CD4-positive, alpha-beta T cell treated with Interleukin-15 for 1 hour (primary cell): Measurements from ENCODE around the gene ADAT2.
A peak's percentile ranks its signal among the peaks of the same experiment; 100 is the strongest.
"Not testable (repeated sequence)": the region's sequence is repeated elsewhere in the genome, so short reads cannot be mapped to it uniquely, and the experiment has no call there.

Experiments used
- DNase-seq: peaks from one replicate; pipeline ENCODE4 v3.0.0-alpha.2; 2020

ADAT2 gene

DNA sequence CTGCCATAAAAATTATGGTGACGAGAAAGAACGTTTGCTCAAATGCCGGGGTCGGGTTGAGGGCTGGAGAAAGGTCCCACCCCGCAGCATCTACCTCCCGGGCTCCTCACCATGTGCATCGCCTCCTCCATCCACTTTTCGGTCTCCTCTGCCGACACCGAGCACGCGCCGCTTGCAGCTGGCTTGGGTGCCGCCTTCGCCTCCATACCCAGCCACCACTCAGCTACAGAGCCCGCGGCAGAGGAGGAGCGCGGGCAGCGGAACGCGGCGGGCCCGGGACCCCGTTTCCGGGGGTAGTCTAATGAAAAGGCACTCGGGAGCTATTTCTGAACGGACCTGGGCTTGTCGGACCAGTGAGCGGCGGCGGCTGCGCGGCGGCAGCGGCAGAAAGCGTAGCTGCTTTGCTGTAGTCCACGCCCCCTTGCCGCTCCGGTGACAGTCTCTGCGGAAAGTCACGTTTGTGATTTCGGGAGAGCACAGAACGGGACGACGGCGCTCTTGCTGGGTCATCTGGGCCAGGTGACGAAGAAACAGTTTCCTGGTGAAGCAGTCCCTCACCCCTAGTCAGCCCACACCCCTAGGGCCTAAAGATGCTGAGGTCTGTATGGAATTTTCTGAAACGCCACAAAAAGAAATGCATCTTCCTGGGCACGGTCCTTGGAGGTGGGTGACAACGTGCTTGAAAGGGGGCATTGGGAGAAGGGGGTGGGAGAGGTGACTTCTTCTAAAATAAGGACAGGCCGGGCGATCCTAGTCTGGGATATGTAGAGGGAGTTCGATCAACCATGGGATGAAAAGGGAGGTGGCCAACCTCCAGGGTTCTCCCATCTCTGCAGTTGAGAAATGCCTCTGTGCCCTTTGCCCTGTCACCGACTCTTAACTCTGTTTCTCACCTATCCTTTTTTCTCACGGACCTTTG, at the start of gene ADAT2, which contains the start of gene PEX3:
ADAT2 (minus strand) TSS at position 243 of the 919 bp plus-strand sequence; CDS start at position 206, 37 bp downstream.
PEX3 (plus strand) TSS at position 353 of the 919 bp plus-strand sequence; CDS start at position 591, 238 bp downstream.
- DNase-seq, result peak; percentile 93

DNA sequence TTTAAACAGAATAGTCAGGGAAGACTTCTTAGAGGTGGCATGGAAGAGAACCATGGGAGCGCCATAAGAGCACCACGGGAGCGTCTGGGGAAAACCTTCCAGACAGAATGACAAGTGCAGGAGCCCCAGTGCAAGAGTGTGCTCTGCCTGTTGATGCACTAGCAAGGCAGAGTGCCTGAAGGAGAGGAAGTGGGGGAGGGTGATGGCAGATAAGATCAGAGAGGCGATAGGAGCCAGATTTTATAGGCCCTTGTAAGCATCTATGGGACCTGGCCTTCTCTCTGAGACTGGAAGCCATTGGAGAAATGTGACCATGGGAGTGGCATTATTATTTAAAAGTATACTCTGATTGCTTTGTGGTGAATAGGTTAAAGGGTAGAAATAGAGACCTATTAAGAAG, 47.9 kb upstream of the ADAT2 start:
- DNase-seq, result no peak

DNA sequence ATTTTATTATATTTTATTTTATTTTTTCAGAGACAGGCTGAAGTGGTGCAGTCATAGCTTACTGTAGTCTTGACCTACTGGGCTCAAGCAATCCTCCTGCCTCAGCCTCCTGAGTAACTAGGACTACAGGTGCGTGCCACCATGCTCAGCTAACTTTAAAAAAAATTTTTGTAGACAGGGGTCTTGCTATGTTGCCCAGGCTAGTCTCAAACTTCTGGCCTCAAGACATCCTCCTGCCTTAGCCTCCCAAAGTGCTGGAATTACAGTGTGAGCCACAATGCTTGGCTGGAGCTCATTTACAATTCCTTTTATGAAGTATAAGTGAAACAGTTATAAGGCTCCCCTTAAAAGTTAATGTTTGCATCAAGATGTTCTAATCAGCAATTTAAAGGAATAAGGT, 46.5 kb upstream of the ADAT2 start:
- DNase-seq, result no peak

DNA sequence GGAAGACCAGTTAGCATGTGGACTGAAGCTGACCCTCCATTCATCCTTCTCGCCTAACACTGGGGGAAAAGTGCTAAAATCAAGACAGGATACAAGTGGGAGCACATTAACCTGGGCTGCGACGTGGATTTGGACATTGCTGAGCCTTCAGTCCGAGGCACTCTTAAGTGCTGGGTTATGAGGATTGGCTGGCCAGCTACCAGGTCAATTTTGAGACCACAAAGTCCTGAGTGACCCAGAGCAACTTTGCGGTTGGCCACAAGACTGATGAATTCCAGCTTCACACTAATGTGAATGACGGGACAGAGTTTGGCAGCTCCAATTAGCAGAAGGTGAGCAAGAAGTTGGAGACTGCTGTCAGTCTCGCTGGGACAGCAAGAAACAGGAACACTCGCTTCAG, 40.3 kb upstream of the ADAT2 start:
- no peak for DNase-seq

DNA sequence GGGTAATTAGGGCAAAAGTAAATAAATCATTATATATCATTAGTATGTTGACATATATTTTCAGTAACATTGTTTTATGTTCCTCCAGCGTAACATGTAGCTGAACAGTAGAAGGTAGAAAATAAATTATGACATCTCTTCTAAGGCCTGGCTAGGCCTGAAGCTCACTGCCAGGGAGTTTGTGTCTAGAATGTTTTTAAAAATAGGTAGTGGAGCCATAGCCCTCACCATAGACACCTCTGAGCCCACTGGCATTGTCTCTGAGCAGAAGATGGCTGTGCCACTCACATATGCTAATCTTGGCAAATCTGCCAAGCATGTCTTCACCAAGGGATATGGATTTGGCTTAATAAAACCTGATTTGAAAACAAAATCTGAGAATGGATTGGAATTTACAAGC, 39.7 kb upstream of the ADAT2 start:
- no peak for DNase-seq

DNA sequence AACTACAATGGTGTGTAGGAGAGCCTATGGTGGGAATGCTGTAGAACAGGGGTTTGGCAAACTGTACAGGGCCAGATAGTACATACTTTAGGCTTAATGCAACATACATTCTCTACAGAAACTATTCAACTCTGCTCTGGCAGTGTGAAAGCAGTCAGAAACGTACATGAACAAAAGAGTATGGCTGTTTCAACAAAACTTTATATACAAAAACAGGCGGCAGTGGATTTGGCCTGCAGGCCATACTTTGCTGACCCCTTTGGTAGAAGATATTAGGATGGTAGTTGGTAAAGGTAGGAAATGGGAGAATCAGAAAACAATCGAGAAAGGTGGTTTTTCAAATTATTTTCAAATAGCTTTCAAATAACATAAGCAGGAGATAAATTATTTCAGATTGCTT, 36.3 kb upstream of the ADAT2 start:
- DNase-seq, result no peak

DNA sequence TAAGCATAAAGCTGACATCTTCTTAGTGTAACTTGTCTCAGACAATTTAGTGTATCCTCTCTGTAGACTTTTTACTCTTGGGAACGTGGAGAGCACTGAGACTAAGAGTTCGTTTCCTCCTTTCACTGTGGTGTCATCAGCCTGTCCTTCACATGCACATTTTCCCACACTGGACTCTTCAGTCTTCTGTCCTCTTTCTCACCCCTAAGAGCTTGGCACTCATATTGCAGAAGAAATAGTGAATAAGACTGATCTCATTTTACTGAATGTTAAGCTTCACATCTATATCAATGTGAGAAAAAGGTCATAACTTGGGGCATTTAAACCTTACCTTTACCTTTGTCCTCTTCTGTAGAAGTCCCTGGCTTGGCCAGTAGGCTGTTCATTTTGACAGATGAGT, 35.5 kb upstream of the ADAT2 start:
- no peak for DNase-seq

DNA sequence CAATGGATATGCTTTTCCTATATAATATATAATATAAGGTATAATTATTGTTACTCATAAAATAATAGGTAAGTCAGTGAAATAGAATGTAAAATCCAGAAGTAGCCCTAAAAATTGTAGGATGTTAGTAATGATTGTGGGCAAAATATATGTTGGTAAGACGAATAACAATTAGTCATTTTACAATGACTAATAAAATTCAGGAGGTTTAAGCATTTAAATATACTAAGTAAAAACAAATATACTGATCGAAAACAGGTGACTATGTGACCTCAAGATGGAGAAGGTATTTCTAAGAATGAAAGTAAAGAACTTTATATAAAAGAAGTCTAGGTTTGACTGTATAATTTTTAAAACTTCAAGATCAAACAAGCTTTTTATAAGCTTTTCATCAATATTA, 32.1 kb upstream of the ADAT2 start:
- no peak for DNase-seq

DNA sequence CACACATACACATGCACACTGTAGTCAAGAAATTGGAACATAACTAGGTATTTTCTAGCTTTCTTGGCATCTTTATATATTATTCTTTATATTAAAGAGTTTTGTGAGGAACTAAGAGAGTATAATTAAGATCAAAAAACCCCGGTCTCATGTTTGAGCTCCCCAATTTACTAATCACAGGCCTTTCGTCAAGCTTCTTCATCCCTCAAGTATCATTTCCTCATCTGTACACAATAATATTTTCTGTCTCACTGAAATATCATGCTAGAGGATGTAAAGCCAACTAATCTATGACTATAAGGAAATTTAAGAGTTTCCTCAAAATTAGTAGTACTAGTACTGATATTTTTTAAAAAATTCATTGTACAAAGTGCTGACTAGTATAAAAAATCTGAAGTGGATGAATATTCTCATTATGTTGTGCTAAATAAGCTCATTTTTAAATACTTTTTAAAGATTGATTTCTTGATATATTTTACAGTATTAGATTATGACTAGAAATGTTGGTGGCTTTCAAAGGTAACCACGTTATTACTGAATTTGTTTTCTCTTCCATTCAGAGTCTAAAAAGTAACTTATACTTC, 28.1 kb upstream of the ADAT2 start:
- no peak for DNase-seq

DNA sequence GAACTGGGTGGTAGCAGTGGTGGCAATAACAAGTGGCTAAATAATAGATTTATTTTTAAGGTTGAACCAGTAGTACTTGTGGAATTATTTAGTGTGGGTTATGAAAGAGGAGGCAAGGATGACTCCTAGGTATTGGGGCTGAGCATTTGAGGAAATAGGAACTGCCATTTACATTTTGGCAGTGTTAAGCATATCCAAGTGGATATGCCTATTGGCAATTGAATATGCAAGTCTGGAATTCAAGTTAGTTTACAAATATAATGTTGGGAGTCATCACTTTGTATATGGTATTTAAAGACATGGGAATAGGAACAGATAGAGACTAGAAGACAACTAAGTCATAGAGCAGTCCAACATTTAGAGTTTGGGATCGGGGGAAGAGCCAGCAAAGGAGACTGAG, 26.1 kb upstream of the ADAT2 start:
- DNase-seq, result no peak

DNA sequence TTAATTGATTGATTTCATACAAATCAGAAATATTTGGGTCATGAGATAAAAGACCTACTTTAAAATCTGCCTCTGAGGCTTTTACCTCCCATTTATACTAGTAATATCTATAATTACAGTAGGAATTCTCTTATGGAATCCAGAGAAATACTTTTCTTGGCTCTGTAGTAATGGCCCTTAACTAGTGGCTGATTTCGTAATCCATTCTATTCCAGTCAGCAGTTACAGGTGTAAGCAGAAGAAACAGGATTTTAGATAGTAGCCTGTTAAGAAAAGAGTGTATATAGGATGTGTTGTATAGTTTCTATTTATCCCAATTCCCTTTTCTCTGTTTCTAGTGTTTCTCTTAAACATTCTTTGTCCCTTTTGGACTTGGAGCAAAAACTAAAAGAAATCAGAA, 21.3 kb upstream of the ADAT2 start:
- DNase-seq, result no peak

DNA sequence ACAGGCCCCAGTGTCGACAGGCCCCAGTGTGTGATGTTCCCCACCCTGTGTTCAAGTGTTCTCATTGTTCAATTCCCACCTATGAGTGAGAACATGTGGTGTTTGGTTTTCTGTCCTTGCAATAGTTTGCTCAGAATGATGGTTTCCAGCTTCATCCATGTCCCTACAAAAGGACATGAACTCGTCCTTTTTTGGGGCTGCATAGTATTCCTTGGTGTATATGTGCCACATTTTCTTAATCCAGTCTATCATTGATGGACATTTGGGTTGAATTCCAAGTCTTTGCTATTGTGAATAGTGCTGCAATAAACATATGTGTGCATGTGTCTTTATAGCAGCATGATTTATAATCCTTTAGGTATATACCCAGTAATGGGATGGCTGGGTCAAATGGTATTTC, 18.3 kb upstream of the ADAT2 start:
- DNase-seq, result not testable (repeated sequence)

DNA sequence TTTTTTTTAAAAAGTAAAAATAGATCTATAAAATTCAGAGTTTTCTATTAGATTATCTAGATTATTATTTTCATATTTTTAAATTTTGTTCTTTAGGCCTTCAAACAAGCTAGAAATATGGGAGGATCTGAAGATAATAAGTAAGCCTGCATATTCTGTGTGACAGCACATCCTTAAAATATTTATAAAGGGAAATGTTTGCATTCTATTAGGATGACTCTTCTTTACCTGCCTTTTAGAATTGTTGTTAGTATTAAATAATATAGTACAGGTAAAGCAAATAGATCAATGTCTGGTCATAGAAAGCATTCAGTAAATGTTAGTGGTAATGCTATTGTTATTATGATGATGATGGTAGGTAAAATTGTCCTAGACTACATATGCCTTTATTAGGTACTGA, 17.5 kb upstream of the ADAT2 start:
- no peak for DNase-seq

DNA sequence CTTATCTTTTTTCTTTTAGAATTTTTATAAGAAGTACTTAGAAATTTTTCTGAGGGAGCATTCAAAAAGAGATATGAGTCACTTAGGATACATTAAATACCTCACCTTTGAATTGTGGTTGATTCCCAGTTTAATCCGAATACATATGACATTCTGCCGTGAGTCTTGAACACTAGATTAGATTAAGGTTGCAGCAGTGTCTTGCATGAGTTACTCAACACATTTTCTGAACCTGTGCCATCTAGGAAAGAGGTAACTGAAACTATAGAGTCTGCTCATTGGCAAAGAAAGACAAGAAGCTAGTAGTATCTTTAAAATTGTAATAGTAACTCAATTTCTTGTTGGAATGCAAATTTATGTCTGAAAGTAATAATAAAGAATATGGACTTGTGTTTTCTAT, 15.1 kb upstream of the ADAT2 start:
- no peak for DNase-seq

DNA sequence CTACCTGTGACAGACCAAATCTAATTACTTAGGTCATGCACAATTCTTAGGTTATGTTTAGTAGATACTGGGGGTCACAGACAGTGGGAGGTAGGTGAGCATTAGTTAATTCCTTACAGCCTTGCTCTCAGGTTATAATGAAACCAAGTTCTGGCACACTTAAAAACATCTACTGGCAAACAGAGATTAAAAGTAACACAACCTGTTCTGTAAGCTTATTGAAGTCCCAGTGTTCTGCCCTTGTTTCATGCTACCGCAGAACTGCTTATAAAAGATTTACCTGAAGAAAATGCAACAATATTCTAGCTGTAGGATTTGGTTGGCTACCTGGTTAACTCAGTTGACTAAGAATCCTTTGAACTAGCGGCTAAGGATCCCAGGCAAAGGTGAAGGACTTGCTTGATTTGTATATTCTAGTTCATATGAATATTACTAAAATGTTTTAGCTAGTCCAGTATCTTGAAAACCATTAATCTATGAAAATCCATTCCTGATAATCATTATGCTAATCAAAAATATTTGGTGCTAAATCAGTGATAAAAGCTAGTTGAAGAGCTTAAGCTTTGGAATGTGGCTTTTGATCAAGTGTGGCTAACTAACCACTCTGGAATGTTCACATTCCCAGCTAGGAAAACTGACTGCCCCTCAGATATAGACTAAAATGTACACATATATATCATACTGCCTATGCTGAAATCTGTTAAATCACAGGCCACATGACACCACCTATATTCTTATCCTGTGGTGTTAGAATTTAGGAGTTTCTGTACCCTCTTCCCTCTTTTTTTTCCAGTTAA, 7.3 kb upstream of the ADAT2 start:
- no peak for DNase-seq

DNA sequence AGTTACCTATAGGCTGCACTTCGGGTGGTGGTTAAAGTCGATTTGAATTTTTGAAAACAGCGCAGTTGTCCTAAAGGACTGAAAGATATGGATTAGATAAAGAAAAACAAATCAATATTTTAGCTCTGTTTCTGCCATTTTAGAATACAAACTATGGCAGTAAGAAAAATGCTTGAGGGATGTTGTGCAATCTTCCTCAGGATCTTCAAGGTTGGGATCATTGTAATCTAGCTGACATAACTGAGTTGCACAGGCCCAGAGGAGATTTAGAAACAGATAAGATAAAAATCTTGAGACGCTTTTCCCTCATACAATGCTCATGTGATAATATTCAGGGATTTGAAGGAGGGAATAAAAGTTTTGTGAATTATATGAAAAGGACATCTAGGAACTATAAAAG, 1.0 kb upstream of the ADAT2 start:
- DNase-seq, result no peak

DNA sequence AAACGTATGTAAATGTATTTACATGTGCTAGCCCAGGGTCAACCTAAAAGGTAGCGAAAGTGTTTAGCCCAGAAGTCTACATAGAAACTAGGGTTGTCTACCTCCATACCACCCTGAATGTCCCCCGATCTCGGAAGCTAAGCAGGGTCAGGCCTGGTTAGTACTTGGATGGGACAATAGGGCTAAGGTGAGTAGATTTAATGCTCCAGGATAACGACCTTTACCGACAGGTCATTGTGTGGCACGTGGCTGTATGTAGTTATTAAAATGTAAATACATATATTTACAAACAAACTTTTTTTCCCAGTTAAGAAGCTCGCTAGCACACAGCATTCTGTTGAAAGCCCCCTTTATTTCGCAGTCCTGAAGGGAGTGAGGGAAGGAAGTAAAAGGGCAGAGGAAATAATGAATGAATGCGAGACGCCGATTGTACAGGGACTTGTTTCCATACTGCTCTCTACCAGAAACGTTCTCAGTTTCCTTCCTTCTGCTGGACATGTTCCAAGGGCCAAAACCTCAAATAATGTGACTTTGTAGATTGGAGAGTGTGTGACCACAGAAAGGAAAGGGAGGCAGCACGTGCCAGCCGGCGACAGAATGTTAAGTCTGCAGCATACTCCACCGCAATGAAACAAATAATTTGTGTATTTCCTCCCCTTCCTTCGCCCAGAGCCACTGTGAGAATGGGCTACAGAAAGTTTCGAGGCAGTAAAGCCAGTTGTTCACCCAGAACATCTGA, 612 bp downstream of the ADAT2 start:
- DNase-seq, result peak; percentile 38

DNA sequence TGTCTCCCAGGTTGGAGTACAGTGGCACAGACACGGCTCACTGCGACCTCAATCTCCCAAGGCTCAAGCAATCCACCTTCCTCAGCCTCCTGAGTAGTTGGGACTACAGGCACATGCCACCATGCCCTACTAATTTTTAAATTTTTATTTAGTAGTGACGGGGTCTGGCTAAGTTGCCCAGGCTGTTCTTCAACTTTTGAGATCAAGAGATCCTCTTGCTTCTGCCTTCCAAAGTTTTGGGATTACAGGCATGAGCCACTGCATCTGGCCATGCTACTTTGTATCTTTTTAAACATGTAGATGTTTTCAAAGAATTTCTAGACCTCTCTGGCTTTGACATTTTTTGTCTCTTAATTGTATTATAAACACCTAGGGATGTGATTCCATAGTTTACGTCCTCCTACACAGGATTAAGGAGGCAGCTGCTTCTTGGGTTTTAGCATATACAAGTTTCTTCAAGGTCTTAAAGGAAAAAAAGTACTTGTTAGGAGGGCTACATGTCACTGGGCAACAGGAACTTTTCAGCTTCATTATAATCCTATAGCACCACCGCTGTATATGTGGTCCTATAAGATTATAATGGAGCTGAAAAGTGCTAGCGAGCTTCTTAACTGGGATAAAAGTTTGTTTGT, 1.3 kb downstream of the ADAT2 start:
- no peak for DNase-seq

DNA sequence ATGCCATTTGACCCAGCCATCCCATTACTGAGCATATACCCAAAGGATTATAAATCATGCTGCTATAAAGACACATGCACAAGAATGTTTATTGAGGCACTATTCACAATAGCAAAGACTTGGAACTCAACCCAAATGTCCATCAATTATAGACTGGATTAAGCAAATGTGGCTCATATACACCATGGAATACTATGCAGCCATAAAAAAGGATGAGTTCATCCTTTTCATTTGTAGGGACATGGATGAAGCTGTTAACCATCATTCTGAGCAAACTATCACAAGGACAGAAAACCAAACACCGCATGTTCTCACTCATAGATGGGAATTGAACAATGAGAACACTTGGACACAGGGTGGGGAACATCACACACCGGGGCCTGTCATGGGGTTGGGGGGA, 2.6 kb downstream of the ADAT2 start:
- DNase-seq, result not testable (repeated sequence)

DNA sequence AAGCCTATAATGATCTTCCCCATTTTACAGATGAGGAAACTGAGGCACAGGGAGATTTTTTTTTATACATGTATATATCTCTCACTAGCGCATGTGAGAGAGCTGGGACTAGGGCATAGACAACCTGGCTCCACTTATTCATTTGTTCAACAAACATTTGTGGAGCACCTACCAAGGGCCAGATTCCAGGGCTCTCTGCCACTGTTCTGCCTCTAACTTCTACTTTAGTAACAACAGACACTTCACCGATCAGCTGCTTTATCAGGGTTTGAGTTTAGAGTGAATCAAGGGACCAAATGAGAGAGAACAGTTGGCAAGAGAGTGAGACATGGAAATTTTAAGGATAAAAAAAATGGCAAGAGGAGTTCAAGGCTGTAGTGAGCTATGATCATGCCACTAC, 7.4 kb downstream of the ADAT2 start:
- DNase-seq, result no peak

DNA sequence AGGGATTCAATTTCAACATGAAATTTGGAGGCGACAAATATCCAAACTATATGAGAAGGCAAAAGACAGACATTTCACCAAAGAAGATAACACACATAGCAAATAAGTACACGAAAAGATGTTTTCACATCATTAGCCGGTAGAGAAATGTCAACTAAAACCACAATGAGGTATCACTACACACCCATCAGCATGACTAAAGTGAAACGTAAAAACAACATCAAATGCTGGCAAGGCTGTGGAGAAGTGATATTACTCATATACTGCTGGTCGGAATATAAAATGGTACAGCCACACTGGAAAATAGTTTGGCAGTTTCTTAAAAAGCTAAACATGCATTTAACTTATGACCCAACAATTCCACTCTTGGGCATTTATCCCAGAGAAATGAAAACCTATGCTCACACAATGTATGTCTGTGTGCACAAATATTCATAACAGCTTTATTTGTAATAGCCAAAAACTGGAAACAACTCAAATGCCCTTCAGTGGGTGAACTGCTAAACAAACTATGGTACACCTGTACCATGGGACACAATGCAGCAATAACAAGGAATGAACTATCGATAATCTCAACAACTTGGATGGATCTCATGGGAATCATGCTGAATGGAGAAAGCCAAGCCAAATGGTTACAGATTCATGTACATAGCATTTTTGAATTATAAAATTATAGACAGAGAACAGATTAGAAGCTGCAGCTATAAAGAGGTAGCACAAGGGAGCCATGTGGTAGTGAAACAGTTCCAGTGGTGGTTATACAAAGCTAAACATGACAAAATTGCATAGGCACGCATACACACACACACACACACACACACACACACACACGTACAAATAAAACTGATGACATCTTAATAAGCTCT, 8.6 kb downstream of the ADAT2 start:
- no peak for DNase-seq
